ENCODE data around the gene MED22.

DNA sequence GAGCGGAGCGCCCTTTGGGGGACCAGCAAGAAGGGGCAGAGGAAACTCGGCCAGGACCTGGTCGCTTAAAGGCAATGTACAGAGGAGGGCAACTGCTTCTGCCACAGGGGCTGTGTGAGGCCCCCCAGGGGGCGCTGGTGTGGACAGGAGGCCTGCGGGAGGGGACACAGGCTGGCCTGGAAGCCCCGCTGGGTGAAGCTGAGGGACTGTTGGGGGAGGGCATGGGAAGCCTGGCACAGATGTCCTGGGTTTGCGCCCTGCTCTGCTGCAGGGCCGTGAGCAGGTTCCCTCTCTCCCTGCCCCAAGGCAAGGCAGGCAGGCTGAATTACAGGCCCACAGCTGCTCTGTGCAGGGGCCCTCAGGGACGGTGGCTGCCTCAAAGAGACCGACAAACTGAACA lies 5.4 kb downstream of the MED22 start:
- TF ChIP-seq, protein P1, sequence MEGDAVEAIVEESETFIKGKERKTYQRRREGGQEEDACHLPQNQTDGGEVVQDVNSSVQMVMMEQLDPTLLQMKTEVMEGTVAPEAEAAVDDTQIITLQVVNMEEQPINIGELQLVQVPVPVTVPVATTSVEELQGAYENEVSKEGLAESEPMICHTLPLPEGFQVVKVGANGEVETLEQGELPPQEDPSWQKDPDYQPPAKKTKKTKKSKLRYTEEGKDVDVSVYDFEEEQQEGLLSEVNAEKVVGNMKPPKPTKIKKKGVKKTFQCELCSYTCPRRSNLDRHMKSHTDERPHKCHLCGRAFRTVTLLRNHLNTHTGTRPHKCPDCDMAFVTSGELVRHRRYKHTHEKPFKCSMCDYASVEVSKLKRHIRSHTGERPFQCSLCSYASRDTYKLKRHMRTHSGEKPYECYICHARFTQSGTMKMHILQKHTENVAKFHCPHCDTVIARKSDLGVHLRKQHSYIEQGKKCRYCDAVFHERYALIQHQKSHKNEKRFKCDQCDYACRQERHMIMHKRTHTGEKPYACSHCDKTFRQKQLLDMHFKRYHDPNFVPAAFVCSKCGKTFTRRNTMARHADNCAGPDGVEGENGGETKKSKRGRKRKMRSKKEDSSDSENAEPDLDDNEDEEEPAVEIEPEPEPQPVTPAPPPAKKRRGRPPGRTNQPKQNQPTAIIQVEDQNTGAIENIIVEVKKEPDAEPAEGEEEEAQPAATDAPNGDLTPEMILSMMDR (IDR thresholded peaks at IDR 0.05), result no peak
- no peak for TF ChIP-seq ZFX (IDR thresholded peaks at IDR 0.05; ENCODE audit: borderline replicate concordance)

Measured in 22Rv1 (cell line).